ENCODE results near the gene FRAT2.
"Not testable (repeated sequence)": the region's sequence is repeated elsewhere in the genome, so short reads cannot be mapped to it uniquely, and the experiment has no call there.

The FRAT2 gene

GRCh38 chr10:97291357-97292096 is 43.0 kb downstream of the FRAT2 start:
- DNase-seq (ENCODE audit: low read depth): no peak

- DNase-seq (ENCODE audit: low read depth): not testable (repeated sequence)
Observed at GRCh38 chr10:97290576-97291356, 43.8 kb downstream of the FRAT2 start.

DNA sequence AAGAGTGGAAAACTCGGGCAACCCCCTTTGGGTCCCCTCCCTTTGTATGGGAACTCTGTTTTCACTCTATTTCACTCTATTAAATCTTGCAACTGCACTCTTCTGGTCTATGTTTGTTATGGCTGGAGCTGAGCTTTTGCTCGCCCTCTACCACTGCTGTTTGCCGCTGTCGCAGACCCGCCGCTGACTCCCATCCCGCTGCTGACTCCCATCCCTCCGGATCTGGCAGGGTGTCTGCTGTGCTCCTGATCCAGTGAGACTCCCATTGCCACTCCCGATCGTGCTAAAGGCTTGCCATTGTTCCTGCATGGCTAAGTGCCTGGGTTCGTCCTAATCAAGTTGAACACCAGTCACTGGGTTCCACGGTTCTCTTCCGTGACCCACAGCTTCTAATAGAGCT is 44.5 kb downstream of the FRAT2 start:
- DNase-seq (ENCODE audit: low read depth): not testable (repeated sequence)

Data from T follicular helper cell (primary cell).